ENCODE measurements around the gene STN1.
"Not testable (repeated sequence)": the region's sequence is repeated elsewhere in the genome, so short reads cannot be mapped to it uniquely, and the experiment has no call there.

Gene STN1

GRCh38 chr10:103858360-103858759 lies 59.6 kb downstream of the STN1 start:
- FAIRE-seq: no peak

GRCh38 chr10:103856797-103857170 lies 61.2 kb downstream of the STN1 start:
- no peak for FAIRE-seq

- FAIRE-seq: no peak
Observed at GRCh38 chr10:103855852-103856796, 61.9 kb downstream of the STN1 start.

- FAIRE-seq: no peak
Observed at GRCh38 chr10:103855424-103855823, 62.6 kb downstream of the STN1 start, which contains the start of gene SH3PXD2A. Gene SH3PXD2A, minus strand, starts transcription at chr10:103855576. Its CDS starts 310 bp downstream, at chr10:103855266.

- no peak for FAIRE-seq
Observed at GRCh38 chr10:103854686-103855391, 63.1 kb downstream of the STN1 start.

GRCh38 chr10:103854265-103854685 lies 63.7 kb downstream of the STN1 start:
- no peak for FAIRE-seq

GRCh38 chr10:103853428-103854264 lies 64.3 kb downstream of the STN1 start:
- no peak for FAIRE-seq

- no peak for FAIRE-seq
Observed at GRCh38 chr10:103852856-103853255, 65.1 kb downstream of the STN1 start.

- no peak for FAIRE-seq
Observed at GRCh38 chr10:103852189-103852711, 65.7 kb downstream of the STN1 start.

GRCh38 chr10:103851261-103851660 lies 66.7 kb downstream of the STN1 start:
- FAIRE-seq: no peak

GRCh38 chr10:103850572-103850895 lies 67.5 kb downstream of the STN1 start:
- no peak for FAIRE-seq

- FAIRE-seq: no peak
Observed at GRCh38 chr10:103849880-103850571, 68.0 kb downstream of the STN1 start.

GRCh38 chr10:103849212-103849877 lies 68.6 kb downstream of the STN1 start:
- no peak for FAIRE-seq

GRCh38 chr10:103847909-103848468 lies 70.0 kb downstream of the STN1 start:
- FAIRE-seq: no peak

- FAIRE-seq: no peak
Observed at GRCh38 chr10:103847346-103847745, 70.6 kb downstream of the STN1 start.

GRCh38 chr10:103845972-103846371 lies 72.0 kb downstream of the STN1 start:
- no peak for FAIRE-seq

- not testable (repeated sequence) for FAIRE-seq
Observed at GRCh38 chr10:103845346-103845745, 72.6 kb downstream of the STN1 start.

- no peak for FAIRE-seq
Observed at GRCh38 chr10:103843854-103844570, 74.0 kb downstream of the STN1 start.

GRCh38 chr10:103843045-103843444 lies 74.9 kb downstream of the STN1 start:
- FAIRE-seq: no peak

- FAIRE-seq: no peak
Observed at GRCh38 chr10:103842605-103843004, 75.4 kb downstream of the STN1 start.

GRCh38 chr10:103841519-103841918 lies 76.5 kb downstream of the STN1 start:
- FAIRE-seq: no peak

All from G401.6 (cell line).